Stimulated activated CD8-positive, alpha-beta memory T cell treated with anti-CD3 and anti-CD28 coated beads, Interleukin-2, amount 100 ng/mL, for 1 hour (primary cell): Measurements from ENCODE around the gene ACOXL.
"Not testable (repeated sequence)": the region's sequence is repeated elsewhere in the genome, so short reads cannot be mapped to it uniquely, and the experiment has no call there.

Experiments used
- DNase-seq, 2 donors: peaks; one replicate each; pipeline ENCODE4 v3.0.0-alpha.2; 2020; ENCODE audit warnings: low read depth in 2 of 2

The ACOXL gene

GRCh38 chr2:111039628-111040383, 307.4 kb downstream of the ACOXL start:
- DNase-seq: no peak

- DNase-seq: no peak
Measured at GRCh38 chr2:111041398-111042202, 309.2 kb downstream of the ACOXL start.

GRCh38 chr2:111042261-111042660, 309.9 kb downstream of the ACOXL start:
- no peak for DNase-seq

- DNase-seq: no peak
Measured at GRCh38 chr2:111042772-111043771, 310.7 kb downstream of the ACOXL start.

GRCh38 chr2:111044066-111044465, 311.7 kb downstream of the ACOXL start:
- DNase-seq: no peak

- DNase-seq: not testable (repeated sequence)
Measured at GRCh38 chr2:111045236-111045635, 312.9 kb downstream of the ACOXL start.

- no peak for DNase-seq
Measured at GRCh38 chr2:111045771-111046444, 313.5 kb downstream of the ACOXL start.

GRCh38 chr2:111046670-111047069, 314.3 kb downstream of the ACOXL start:
- DNase-seq: no peak

- no peak for DNase-seq
Measured at GRCh38 chr2:111048856-111049768, 316.7 kb downstream of the ACOXL start.

- no peak for DNase-seq
Measured at GRCh38 chr2:111049792-111050640, 317.6 kb downstream of the ACOXL start.

- DNase-seq: no peak
Measured at GRCh38 chr2:111050701-111051376, 318.5 kb downstream of the ACOXL start.

- DNase-seq: no peak
Measured at GRCh38 chr2:111052621-111053020, 320.2 kb downstream of the ACOXL start.

GRCh38 chr2:111053266-111053665, 320.9 kb downstream of the ACOXL start:
- no peak for DNase-seq

- DNase-seq: no peak
Measured at GRCh38 chr2:111053825-111054515, 321.6 kb downstream of the ACOXL start.

GRCh38 chr2:111054791-111055691, 322.7 kb downstream of the ACOXL start:
- DNase-seq: no peak

- DNase-seq: no peak
Measured at GRCh38 chr2:111055735-111056134, 323.4 kb downstream of the ACOXL start.

- no peak for DNase-seq
Measured at GRCh38 chr2:111057045-111057444, 324.7 kb downstream of the ACOXL start.
